H1 (cell line): ENCODE measurements around the gene NT5M. TPM values are rescaled to one million over a fixed set of nuclear protein-coding genes. Genes with fewer than 3 reads are reported as not detected.

Source experiments
- BCL11A ChIP-seq, 2 experiments: IDR thresholded peaks; one replicate each; pipeline ENCODE4 v1.6.1; 2011; ENCODE audit warnings: low read depth in 2 of 2, low read length in 2 of 2, mild to moderate bottlenecking in 2 of 2
- CBX5 ChIP-seq: fragments of 300-800, 300-1000 bp; sonication (generic); IDR thresholded peaks from 2 replicates; pipeline ENCODE4 v1.7.1; 2016; ENCODE audit warnings: antibody characterized with exemption, low read length, low read depth
- CHD7 ChIP-seq: fragments of 300-600 bp; sonication (generic); IDR thresholded peaks from 2 replicates; pipeline ENCODE4 v1.7.1; 2012; ENCODE audit warnings: low read length, moderate library complexity, mild to moderate bottlenecking, inconsistent platforms; ENCODE audit not compliant: insufficient replicate concordance
- NRF1 ChIP-seq: IDR thresholded peaks from 2 replicates; pipeline ENCODE4 v1.6.1; 2011; ENCODE audit warnings: mild to moderate bottlenecking, low read depth, low read length, improper control_type of control experiment
- SP2 ChIP-seq: IDR thresholded peaks from 2 replicates; pipeline ENCODE4 v1.6.1; 2012; ENCODE audit warnings: mild to moderate bottlenecking, low read length, inconsistent platforms
- ZNF274 ChIP-seq: IDR thresholded peaks from 2 replicates; pipeline ENCODE4 v1.7.0; 2012; ENCODE audit warnings: low read length, borderline replicate concordance; ENCODE audit errors: extremely low read depth
- polyA plus RNA-seq, 7 experiments: library from polyadenylated mRNA; depleted of rRNA in 3 of 7; stranded (reverse) in 5 of 7; unstranded in 2 of 7; fragments of >200 nt in 5 of 7; fragments of 200-250 nt in 2 of 7; gene quantifications; 1 replicate in 5 of 7; 2 replicates in 1 of 7; 4 replicates in 1 of 7; pipeline versions ENCODE4 v1.2.1 to v1.2.3, GENCODE V29; 2011 to 2013; ENCODE audit warnings: missing spikeins in 2 of 7, mixed read lengths in 2 of 7
- total RNA-seq: library from RNA; stranded (reverse); fragmentation: NEBNext Ultra II Directional; extraction: Animal tissue kit (Norgen Biotek cat#: 25700); gene quantifications from 2 replicates; pipeline ENCODE4 v1.2.1, GENCODE V29; 2021

NT5M gene
- total and polyA plus RNA-seq, 2 of the 8 experiments (the other 6 are each of a cell fraction or from before 2014, with no cell fraction given), result 7.6 to 18.2 TPM

GRCh38 chr17:17322516-17323510 is 19.6 kb downstream of the NT5M start (continued):
- TF ChIP-seq CBX5 (no peak), ZNF274 (no peak), BCL11A (IDR thresholded peaks at IDR 0.05; ENCODE audit: low read depth in 2 of 2, low read length in 2 of 2) (no peak), NRF1 (no peak), SP2 (no peak), CHD7 (no peak)
